ENCODE data around the gene ZNF407.

The ZNF407 gene

DNA sequence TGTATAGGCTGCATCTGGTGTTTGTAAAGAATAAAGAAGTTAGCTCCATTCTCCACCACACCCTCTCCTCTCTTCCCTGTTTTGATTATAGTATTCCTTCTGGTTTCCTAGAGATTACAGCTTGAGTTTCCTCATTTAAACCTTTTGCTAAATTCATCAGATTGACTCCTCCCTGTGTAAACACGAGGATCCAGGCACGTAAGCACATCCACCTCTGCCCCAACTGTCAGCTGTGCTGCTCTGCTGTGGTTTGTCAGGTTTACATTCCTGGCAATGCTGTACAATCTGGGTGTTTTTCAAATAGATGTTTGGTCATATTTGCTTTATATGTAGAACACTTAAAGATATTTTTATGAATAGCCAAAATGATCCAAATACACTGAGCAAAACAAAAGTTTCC is 308.5 kb downstream of the ZNF407 start:
- Histone ChIP-seq H3K9me3 (ENCODE audit: control insufficient read depth, low read length) (no peaks in the 10 kb centered on the region), H3K79me2 (no peaks in the 10 kb centered on the region), H3K4me1 (no peaks in the 10 kb centered on the region), H3K36me3 (ENCODE audit: control insufficient read depth, insufficient read depth, low read length) (no peaks in the 10 kb centered on the region), H3K9ac (no peak overlapping the region), H3K27ac (no peak overlapping the region), H2AFZ (no peak overlapping the region), H3K27me3 (ENCODE audit: control insufficient read depth, insufficient read depth, low read length) (no peaks in the 10 kb centered on the region), H3K4me2 (ENCODE audit: low read length) (no peak overlapping the region), H3K4me3 (ENCODE audit: low read depth, low read length) (no peak overlapping the region)
- TF ChIP-seq, protein P1, sequence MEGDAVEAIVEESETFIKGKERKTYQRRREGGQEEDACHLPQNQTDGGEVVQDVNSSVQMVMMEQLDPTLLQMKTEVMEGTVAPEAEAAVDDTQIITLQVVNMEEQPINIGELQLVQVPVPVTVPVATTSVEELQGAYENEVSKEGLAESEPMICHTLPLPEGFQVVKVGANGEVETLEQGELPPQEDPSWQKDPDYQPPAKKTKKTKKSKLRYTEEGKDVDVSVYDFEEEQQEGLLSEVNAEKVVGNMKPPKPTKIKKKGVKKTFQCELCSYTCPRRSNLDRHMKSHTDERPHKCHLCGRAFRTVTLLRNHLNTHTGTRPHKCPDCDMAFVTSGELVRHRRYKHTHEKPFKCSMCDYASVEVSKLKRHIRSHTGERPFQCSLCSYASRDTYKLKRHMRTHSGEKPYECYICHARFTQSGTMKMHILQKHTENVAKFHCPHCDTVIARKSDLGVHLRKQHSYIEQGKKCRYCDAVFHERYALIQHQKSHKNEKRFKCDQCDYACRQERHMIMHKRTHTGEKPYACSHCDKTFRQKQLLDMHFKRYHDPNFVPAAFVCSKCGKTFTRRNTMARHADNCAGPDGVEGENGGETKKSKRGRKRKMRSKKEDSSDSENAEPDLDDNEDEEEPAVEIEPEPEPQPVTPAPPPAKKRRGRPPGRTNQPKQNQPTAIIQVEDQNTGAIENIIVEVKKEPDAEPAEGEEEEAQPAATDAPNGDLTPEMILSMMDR (IDR thresholded peaks at IDR 0.05) = no peak

DNA sequence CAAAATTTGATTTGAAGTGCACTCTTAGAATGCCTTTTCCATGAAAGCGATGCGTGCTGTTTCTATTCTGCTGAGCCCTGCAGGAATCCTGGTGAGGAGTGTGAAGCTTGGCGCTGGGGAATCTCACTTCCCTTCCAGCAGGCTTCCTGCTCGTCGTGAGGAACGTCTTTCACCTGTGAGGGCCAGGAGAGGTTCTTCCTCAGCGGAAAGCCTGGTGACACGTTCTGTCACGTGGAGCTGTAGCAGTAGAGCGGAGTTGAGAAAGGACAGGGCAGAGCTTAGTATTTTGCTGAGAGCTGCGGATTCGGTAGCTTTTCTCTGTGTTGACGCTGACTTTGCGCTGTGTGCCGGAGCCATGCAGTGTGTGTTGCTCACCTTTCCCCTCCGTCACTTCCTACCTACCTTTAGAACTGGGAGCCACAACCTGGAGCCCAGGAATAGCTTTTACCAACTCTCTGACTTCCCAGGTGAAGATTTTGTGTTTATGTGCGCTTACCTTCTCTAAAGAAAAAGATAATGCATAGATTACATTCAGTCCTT is 316.5 kb downstream of the ZNF407 start:
- Histone ChIP-seq H3K27me3 (ENCODE audit: control insufficient read depth, insufficient read depth, low read length) (no peaks in the 10 kb centered on the region), H3K36me3 (ENCODE audit: control insufficient read depth, insufficient read depth, low read length) (no peaks in the 10 kb centered on the region), H3K9ac (no peak overlapping the region), H2AFZ (peak overlapping the region; percentile 84), H3K4me1 (peaks cover 5% of the 10 kb centered on the region), H3K79me2 (no peaks in the 10 kb centered on the region), H3K9me3 (ENCODE audit: control insufficient read depth, low read length) (no peaks in the 10 kb centered on the region), H3K4me3 (ENCODE audit: low read depth, low read length) (peak overlapping the region; percentile 20), H3K4me2 (ENCODE audit: low read length) (peak overlapping the region; percentile 13), H3K27ac (peak overlapping the region; percentile 69)
- TF ChIP-seq, protein P1 (IDR thresholded peaks at IDR 0.05) = no peak

DNA sequence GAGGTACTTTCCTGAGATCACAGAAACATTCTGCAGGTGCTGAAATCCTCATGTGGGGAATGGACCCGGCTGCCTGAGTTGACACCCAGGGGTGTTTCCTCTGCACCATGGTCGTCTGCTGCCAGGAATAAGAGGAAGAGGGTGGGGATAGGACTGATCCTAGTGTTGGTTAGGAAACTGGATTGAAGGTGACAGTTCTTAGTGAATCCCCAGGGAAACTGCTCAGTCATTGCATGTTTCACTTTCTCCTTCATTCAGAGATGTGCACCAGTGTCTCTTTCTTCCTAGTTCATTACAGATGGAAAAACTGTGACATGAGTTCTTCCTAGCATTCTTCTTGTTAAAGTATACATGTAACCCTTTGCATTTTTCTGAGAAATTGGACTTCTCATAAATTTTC is 317.0 kb downstream of the ZNF407 start:
- no peak overlapping the region for H3K4me3 ChIP-seq (ENCODE audit: low read depth, low read length)
- H3K4me1 ChIP-seq = peaks cover 5% of the 10 kb centered on the region
- no peaks in the 10 kb centered on the region for H3K27me3 ChIP-seq (ENCODE audit: control insufficient read depth, insufficient read depth, low read length)
- no peaks in the 10 kb centered on the region for H3K36me3 ChIP-seq (ENCODE audit: control insufficient read depth, insufficient read depth, low read length)
- TF ChIP-seq, protein P1 (IDR thresholded peaks at IDR 0.05) = no peak
- H3K9ac ChIP-seq = no peak overlapping the region
- no peaks in the 10 kb centered on the region for H3K9me3 ChIP-seq (ENCODE audit: control insufficient read depth, low read length)
- peak overlapping the region; percentile 84 for H2AFZ ChIP-seq
- no peaks in the 10 kb centered on the region for H3K79me2 ChIP-seq
- H3K27ac ChIP-seq = peak overlapping the region; percentile 69
- peak overlapping the region; percentile 13 for H3K4me2 ChIP-seq (ENCODE audit: low read length)

DNA sequence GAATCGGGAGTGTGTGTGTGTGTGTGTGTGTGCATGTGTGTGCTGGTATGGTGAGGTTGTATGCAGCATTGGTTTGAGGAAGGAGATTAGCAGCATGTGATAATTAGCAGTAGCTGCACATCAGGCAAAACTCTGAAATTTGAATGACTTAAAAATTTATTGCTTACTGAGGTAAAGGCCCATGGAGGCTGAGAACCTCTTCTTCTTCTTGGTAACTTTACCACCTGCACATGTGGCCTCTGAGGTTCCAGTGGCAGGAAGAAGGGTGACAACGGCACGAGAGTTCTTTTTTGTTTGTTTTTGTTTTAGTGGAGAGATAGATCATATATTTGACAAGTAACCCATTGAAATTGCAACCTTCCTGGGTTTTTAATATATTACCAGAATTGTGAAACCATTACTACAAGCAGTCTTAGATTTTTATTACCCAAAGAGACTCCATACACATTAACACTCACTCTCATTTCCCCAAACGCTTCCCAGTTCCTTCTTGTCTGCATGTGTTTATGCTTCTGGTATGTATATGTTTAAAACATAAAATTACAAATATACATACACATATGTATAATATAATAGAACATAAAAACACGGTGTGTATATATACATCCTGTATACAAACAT is 319.2 kb downstream of the ZNF407 start:
- Histone ChIP-seq H3K27ac (no peak overlapping the region), H3K4me3 (ENCODE audit: low read depth, low read length) (no peak overlapping the region), H3K9ac (no peak overlapping the region), H3K9me3 (ENCODE audit: control insufficient read depth, low read length) (no peaks in the 10 kb centered on the region), H3K79me2 (no peaks in the 10 kb centered on the region), H2AFZ (no peak overlapping the region), H3K36me3 (ENCODE audit: control insufficient read depth, insufficient read depth, low read length) (no peaks in the 10 kb centered on the region), H3K4me1 (peaks cover 5% of the 10 kb centered on the region), H3K4me2 (ENCODE audit: low read length) (no peak overlapping the region), H3K27me3 (ENCODE audit: control insufficient read depth, insufficient read depth, low read length) (no peaks in the 10 kb centered on the region)
- TF ChIP-seq, protein P1 (IDR thresholded peaks at IDR 0.05) = no peak

DNA sequence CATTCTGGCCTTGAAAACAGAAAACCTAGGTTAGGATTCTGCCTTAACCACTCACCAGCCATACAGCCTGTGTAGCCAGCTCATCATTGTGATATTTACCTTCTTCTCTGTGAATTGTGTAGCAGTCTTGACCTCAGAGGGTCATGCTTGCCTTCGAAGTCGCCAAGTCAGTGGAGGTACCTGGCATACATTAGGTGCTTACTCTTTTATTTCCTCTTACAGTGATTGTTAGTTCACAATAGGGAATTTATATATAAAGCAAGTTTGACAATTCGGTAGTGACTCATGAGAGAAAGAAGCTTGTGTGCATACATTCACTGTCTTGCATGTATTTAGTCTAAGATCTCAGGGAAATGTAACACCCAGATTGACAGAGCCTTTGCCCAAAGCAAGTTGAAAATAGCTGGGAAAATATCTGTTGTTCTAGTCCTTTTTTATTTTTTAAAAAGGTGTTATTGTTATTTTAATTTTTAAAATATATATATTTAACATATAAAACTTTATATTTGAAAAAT is 320.7 kb downstream of the ZNF407 start:
- Histone ChIP-seq H3K27ac (no peak overlapping the region), H3K79me2 (no peaks in the 10 kb centered on the region), H3K4me2 (ENCODE audit: low read length) (no peak overlapping the region), H3K4me1 (peaks cover 5% of the 10 kb centered on the region), H3K36me3 (ENCODE audit: control insufficient read depth, insufficient read depth, low read length) (no peaks in the 10 kb centered on the region), H3K4me3 (ENCODE audit: low read depth, low read length) (no peak overlapping the region), H2AFZ (no peak overlapping the region), H3K9me3 (ENCODE audit: control insufficient read depth, low read length) (no peaks in the 10 kb centered on the region), H3K9ac (no peak overlapping the region), H3K27me3 (ENCODE audit: control insufficient read depth, insufficient read depth, low read length) (no peaks in the 10 kb centered on the region)
- TF ChIP-seq, protein P1 (IDR thresholded peaks at IDR 0.05) = no peak

Data from parathyroid adenoma (tissue), 2 donors.